Activated effector memory CD4-positive, alpha-beta T cell treated with anti-CD3 and anti-CD28 coated beads, Interleukin-2, amount 50 U/mL, for 16 hours (primary cell): ENCODE data around the gene LAMA5.

Source experiments
- DNase-seq: peaks from one replicate; pipeline ENCODE4 v3.0.0-alpha.2; 2020

LAMA5 gene

DNA sequence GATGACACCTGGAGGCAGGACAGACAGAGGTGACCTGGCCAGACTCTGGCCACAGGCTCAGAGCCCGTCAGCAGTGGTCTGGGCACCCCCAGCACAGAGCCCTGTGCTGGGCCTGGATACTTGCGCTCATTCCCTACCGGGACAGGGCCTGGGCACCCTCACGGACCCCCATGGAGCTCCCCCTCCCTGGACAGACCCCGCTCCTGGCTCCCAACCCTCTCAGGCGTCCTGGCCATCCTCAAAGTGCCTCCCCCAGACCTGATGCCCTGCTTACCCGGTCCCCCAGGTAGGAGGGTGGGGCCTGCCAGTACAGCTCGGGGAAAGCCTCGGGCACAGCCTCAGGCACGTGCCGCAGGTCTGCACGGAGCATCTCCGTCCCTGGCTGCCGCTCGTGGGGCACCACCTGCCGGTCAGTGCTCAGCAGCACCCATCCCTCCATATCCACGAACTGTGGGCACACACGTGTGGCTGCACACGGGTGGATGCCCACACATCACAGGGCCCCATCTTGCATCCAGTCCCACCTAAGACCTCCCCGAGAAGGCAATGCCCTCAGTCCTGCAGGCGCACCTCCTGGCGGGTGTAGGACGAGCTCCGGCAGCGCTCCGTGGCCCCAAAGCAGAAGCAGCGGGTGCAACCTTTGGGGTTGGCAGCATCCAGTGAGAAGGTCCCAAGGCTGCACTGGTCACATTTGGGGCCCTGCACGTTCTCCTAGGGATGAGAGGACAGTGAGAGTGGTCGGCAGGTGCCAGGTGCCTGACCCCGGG is 40.0 kb downstream of the LAMA5 start:
- DNase-seq, result no peak

DNA sequence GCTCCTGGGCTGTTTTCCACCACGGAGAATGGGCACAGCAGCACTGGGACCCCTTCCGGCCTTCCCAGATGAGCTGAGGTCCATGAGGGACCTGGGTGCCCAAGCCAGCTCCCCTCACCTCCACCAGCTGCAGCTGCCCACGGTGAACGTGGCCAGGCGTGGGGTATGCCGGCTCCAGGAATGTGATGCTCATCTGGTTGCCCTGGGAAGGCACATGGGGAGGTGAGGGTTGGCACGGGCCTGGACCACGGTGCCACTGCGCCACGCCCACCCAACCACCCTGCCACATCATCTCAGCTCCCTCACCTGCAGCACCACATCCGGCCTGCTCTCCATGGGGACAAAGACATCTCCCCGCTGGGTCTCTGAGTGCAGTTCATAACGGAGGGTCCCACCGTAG is 40.6 kb downstream of the LAMA5 start:
- no peak for DNase-seq

DNA sequence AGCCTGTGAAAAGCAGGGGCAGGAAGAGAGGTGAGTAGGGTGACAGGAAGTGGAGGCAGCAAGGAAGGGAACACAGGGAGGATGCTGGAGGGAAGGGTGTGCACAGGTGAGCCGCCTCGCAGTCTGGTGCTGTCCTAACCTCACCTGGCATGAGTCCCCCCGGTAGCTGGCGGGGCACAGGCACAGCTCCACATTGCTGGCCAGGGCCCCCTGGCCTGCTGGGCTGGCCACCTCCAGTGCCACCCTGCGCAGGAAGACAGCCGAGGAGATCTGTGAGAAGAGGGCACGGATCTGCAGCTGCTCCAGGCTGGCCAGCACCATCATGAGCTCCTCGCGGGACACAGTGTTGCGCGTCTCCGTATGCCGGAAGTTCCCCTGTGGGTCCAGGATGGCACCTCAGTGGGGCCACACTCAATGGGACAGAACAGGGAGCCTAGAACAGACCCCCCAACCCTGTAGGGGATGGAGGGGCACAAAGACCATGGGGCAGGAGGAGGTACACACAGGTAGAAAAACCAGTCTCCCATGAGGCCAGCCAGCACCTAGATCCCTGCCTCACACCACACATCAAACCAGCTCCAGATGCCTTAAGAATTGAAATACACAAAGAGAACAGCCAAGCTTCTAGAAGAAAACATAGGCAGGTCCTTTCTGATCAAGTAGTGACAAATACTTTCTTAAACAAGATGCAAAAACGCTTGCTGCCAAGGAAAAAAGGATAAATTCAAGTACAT is 41.8 kb downstream of the LAMA5 start:
- no peak for DNase-seq

DNA sequence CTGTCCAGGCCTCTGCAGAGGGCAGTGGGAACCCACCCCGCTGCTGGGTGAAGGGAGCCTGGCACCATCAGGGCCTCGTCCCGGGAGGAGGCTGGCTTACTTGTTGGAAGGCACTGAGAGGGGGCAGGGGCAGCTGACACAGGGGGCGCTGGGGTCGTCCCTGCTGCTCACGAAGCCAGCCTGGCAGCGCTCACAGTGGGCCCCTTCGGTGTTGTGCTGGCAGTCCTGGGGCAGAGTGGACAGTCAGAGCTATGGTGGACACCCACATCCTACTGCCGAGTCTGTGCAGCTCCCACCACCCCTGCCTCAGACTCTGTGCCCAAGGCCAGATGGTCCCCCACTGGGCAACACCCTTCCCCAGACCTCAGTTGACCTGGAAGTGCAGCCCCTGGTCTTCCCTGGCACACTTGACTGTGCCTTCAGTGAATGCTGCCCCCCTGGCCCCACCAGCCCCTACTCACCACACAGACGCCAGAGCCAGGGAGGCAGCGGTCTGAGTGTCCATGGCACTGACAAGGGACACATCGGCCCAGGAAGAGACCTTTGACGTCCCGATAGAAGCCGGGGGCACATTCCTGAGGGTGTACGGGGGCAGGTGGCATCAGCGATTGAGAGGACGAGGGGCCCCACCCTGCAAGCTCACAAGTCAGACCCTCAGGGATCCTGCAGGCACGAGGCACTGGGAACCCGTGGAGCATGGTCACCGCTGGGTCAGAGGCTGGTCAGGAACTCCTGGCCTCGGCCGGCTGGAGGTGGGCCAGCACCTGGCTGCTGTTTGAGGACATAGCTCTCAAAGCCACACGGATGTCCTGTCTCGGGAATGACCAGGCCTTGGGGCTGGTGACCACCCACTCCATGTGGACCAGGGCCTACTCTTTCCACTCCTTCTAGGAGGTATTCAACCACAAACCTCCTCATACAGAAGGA is 42.9 kb downstream of the LAMA5 start:
- no peak for DNase-seq

DNA sequence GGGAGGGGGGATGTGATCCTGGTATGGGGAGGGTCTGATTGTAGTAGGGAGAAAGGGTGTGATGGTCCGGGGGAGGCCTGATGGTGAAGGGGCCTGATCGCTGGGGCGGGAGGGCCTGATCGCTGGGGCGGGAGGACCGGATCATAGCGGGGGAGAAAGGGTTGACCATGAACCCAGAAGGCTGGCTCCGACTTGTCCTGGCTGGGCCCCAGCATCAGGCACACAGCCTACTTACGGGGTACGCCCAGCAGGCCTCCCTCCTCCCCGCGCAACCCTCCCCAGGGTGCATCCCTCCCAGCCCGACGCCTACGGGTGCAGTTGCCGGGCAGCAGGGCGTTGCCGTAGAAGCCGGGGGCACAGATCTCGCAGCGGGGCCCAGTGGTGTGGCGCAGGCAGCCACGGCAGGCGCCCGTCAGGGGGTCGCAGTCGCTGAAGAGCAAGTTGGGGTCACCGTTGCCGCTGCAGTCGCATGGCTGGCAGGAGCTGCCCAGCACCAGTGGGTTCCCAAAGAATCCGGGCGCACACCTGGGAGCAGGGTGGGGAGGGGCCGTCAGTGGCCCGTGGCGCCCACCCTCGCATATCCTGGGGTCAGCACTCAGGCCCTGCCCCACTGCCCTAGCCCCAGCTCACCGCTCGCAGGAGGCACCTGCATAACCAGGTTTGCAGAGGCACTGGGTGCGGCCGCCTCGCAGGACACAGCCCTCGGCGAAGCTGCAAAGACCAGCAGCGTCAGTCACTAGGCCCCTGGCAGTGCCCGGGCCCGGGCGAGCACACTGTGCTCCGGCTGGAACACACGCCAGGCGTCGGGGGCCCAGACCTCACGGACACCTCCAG is 43.7 kb downstream of the LAMA5 start:
- DNase-seq, result no peak

DNA sequence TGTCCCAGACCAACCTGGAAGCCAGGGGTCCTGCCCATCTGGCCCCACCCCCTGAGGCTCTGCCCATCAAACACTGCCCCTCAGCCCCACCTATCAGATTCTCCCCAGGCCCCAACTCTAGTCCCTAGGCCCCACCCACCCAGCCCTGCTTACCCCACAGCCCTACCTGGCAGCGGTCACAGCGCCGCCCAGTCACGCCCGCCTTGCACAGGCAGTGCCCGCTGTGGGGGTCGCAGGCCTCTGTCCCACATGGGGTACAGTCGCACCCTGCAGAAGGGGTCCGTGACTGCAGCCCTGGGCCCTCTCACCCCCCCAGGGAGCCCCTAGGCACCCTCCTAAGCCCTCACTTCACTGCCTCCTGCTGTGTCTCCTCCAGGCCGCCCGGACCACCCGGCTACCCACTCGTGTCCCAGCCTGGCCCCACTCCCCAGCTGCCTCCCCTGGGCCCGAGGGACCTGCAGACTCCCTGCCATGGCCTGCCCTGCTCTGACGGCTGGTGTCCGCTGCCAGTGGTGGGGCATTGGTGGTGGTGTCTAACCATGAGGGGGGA is 44.5 kb downstream of the LAMA5 start:
- no peak for DNase-seq

DNA sequence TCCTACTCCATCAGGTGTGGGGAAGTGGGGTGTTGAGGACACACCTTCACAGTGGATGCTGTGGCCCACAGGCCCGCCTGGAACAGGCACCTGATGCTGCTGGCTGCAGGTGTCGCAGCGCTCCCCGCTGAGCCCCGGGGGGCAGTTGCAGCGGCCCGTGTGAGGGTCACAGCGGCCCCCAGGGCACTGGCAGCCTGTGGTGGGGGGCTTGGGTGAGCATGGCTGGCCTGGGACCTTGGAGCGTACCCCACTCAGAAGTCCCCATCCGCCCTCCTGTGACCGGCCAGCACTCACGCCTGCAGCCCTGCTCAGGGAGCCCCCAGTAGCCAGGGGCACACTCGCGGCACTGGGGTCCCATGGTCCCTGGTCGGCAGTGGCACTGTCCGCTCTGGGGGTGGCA is 45.1 kb downstream of the LAMA5 start:
- no peak for DNase-seq

DNA sequence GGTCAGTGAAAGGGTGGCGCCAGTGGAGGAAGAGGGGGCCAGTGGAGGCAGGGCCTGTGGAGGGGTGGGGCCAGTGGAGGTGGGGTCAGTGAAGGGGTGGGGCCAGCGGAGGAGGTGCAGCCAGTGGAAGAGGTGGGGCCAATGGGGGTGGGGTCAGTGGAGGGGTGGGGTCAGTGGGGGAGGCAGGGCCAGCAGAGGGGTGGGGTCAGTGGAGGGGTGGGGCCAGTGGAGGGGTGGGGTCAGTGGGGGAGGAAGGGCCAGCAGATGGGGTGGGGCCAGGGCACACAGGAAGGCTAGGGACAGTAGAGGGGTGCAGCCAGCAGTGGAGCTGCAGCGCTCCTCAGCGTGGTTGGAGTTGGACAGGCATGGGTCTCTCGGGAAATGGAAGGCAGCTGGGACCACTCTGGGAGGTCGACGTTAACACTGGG is 45.6 kb downstream of the LAMA5 start:
- no peak for DNase-seq

DNA sequence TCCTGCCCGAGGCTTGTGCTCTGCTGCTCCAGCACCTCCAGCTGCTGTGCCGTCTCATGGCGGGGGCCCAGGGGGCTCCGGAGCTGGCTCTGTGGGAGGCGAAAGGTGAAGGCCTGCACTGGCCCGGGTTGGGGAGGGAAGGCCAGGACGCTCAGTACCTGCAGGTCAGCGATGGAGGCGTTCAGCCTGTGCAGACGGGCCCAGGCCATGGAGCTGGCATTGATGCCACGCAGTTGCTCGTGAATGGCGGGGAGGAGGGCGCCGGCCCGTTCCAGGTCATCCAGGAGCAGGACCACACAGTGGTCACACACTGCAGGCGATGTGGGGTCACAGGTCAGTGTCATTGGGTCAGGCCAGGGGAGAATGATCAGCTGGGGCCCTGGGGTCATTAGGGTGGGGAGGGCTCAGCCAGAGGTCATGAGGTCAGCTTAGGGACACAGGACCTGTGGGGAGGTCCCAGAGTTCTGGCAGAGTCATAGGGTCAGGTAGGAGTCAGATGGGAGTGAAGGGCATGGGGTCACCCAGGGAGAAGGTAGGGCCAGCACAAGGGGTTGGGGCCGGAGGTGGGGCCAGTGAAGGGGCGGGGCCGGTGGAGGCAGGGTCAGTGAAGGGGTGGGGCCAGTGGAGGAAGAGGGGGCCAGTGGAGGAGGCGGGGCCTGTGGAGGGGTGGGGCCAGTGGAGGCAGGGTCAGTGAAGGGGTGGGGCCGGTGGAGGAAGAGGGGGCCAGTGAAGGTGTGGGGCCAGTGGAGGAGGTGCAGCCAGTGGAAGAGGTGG is 46.3 kb downstream of the LAMA5 start:
- DNase-seq, result no peak

DNA sequence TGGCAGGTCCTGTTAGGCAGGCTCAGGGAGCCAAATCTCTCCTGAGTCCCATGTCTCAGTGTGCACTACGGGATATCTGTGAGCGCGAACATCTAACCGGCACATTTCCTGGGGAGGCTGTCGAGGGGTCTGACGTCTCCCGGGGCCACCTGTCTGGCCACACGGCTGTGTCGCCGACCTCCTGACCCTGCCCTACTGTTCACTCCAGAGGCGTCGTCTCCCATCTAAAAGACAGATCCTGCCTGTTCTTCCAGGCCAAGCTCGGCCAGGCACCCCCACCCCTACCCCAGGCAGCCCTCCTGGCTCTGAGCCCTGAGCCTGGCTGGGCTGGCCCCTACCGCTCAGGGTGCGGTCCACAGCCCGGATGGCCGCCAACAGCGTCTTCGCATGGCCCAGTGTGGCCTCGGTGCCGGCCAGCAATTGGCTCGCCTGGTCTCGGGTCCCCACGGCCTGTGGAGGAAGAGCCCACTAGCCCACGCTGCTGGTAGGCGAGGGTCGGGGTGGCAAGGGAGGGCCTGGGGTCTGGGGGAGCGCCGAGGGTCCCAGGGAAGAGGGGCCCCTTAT is 47.7 kb downstream of the LAMA5 start:
- no peak for DNase-seq

DNA sequence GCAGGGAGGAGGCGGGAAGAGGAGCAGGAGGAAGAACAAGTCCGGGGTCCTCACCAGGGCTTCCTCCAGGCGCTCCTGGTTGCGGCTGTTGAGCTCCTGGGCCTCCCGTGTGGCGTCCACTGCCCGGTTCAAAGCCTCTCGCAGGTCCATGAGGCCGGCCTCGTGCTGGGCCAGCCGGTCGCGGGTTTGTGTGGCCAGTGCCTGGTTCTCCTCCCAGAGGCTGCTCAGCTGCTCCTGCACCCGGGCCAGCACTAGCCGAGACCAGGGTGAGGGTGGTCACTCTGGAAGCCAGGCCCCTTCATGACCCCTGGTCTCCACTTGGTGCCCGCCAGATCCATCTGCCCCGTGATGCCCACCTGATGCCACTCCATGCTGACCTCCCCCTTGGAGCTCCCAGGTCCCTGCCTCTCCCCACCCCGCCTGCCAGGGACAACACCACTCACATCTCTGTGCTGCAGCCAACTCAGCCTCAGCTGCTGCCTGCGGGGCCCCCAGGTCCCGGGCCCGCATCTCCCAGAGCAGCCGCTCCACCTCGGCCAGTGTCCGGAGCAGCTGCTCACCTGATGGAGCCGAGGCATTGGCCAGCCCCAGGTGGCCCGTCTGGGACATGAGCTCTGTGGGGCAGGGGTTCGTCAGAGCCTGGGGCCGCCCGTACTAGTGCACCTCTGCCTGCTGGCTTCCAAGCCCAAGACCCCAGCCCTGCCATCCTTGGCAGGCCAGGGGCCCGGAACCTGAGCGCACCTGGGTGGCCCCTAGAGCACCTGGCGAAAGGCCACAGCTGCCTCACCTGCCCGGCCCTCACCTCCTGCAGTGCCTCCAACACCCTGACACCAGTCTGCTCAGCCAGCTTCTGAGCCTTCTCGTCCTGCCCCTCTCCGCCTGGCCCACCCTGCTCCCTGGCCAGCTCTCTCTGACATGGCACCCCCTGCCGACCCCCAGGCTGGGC is 48.4 kb downstream of the LAMA5 start:
- DNase-seq, result no peak

DNA sequence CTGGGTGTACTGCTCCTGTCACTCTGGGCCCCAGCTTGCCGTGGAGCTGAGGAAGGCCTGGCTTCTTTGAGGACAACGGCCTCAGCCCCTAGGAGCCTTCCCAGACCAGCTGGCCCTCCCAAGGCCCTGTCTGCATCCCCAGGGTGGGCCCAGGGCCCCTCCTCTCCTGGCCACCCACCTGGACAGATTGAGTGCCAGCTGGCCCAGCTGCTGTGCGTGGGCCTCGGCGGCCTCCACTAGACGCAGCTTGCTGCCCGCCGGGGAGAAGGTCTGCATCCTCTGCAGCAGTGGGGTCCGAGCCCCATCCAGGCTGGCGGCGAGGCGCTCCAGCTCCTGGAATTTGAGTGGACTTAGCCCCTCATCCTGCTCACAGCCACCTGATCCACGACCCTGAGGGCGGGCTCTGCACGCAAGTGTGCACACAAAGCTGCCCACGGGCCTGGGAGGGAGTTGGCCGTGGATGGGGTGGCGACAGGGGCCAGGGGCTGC is 49.9 kb downstream of the LAMA5 start:
- no peak for DNase-seq

DNA sequence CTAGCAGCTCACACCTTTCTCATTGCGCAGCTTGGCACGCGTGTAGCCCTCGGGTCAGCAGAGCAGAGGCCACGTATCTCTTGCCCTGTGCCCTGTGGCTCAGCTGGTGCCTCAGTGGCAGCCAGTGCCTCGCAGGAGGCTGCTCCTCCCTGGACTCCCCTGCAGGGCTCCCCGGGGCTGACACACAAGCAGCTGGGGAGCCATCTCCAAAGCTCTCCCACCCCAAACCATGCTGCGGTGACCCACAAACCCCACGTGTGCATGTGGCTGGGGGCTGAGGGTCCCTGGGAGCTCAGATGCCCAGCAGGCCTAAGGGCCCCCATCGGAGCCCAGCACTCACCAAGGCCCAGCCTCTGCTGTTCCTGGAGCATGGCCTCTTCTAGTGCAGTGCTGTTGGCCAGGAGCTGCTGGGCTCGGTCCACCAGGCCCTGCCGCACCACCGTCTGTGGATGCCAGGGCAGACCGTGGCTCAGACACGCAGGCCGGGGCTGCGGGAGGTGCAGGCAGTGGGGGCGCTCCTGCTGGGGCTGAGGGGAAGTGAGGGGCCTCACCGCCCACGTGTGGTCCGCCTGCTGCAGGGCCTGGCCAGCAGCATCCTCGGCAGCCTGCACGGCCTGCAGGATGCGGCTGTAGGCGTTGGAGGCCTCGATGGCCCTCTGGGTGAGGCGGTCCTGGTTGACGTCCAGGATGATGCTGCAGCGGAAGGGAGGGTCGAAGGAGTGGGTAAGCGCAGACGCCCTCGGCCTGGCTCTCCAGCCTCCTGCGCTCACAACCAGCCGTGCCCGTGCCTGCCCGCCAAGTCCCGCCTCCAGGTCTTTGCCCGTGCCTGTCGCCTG is 50.6 kb downstream of the LAMA5 start:
- no peak for DNase-seq

DNA sequence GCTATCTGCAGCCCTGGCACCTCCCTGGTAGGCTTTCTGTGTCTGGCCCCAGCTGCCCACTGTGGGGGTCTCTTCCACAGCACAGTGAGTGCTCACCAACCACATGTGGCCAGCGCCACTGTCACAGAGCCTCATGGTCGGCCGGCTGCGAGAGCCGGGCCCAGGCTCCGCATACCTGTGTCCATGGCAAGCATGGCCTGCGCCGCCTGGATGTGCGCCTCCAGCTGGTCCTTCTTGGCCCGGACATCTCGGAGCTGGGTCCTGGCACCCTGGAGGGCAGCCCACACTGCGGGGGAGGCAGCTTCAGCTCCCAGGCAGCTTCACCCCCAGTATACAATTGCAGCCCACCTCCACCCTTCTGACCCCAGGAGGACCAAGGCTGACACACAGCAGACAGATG is 51.3 kb downstream of the LAMA5 start:
- DNase-seq, result no peak

DNA sequence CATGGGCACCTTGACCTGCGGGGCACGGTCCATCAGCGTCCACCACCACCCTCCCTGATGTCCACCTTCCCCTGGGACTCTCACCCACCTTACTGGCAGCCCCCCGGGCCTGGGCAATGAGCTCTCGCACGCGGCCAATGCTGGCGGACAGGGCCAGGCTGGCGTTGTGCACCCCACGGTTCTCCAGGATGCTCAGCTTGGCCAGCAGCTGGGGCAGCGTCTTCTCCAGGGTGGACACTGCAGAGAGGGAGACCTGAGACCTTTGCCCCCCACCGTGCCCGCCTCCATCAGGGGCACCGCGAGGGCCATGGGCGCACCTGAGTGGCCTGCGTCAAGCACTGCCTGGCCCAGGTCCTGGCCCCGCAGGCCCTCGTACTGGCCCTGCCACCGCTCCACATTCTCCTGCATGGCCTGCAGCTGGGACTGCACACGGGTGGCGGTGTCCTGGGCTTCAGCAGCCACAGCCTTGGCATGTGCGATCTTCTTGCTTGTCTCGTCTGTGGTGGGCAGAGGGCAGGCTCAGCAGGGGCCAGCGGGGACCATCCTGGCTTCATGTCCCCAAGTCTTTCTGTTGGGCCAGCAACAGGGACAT is 52.3 kb downstream of the LAMA5 start:
- DNase-seq, result no peak

DNA sequence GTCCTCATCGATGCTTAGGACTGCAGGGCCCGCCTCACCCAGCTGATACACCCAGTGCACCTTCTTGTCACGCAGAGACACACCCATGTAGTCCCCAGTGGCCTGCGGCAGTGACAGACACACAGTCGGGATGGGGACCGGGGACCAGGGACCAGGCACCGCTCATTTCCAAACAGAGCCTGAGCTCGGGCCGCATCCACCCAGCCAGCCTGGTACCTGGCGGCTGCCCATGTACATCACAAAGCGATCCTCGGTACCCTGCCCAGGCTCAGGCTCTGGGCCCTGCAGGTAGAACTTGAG is 52.8 kb downstream of the LAMA5 start:
- DNase-seq, result no peak

DNA sequence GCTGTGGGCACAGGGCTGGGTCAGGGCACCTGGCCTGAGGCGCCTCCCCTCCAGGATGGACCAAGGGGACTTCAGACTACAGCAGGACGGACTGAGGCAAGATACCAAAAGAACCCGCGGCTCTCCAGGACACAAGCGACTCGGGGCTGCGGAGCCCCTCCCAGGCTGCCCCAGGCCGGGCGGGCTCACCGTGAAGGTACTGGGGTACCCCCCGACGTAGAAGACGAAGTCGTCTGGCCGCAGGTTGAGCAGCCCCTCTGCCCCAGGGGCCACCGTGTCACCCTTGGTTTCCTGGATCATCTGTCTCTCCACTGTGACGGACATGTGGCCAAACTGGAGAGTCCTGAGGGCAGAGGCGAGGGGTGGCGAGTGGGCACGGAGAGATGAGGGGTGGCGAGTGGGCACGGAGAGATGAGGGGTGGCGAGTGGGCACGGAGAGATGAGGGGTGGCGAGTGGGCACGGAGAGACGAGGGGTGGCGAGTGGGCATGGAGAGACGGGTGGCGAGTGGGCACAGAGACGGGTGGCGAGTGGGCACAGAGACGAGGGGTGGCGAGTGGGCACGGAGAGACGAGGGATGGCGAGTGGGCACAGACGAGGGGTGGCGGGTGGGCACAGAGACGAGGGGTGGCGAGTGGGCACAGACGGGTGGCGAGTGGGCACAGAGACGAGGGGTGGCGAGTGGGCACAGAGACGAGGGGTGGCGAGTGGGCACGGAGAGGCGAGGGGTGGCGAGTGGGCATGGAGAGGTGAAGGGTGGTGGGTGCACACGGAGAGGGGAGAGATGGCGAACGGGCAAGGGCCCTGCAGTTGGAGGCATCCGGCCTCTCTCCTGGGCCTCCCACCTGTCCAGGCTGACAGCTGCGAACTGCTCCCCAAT is 53.4 kb downstream of the LAMA5 start:
- DNase-seq, result no peak
